Measurements from ENCODE around the gene BEND3.

BEND3 gene

DNA sequence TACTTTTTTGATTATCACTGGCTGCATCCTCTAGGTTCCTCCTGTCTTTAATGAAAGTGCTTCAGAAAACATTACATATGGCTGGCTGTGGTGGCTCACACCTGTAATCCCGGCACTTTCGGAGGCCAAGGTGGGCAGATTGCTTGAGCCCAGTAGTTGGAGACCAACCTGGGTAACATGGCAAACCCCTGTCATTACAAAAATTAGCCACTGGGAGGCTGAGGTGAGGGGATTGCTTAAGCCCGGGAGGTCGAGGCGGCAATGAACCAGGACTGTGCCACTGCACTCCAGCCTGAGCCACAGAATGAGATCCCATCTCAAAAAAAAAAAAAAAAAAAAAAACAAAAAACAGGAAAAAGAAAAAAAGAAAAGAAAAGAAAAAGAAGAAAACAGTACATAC is 35.3 kb downstream of the BEND3 start:
- no peak for DNase-seq

DNA sequence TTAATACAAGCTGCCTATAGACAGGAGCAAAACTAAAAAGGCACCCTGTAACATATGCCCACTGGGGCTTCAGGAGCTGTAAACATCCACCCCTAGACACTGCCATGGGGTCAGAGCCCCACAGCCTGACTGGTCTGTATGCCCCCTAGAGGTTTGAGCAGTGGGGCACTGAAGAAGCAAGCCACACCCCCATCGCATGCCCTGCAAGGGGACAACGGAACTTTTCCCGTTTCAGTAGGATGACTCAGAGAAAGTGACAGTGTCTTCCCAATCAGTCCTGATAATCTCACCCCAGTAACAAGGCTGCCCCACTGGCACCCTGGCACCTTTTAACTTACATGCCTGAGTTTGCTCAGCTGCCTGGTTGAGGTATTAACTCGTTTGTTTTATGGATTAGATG is 35.9 kb downstream of the BEND3 start:
- no peak for DNase-seq

DNA sequence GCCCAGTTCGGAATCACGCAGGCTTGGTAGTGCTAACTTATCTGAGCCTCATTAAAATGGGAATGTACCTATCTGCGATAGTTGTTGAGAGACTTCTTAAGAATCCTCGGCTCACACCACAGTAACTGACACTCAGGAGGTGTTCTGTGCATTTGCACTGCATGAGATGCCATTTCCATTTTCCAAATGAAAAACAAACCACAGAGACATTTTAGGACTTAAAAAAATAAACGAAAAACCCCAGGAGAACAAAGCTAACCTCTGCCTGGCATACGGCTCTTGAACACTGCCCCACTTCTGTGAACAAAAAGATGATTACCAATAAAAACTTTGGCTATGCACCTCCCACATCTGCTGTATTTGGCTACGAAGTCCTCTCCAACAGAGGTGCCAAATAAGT is 37.6 kb downstream of the BEND3 start:
- DNase-seq = no peak

DNA sequence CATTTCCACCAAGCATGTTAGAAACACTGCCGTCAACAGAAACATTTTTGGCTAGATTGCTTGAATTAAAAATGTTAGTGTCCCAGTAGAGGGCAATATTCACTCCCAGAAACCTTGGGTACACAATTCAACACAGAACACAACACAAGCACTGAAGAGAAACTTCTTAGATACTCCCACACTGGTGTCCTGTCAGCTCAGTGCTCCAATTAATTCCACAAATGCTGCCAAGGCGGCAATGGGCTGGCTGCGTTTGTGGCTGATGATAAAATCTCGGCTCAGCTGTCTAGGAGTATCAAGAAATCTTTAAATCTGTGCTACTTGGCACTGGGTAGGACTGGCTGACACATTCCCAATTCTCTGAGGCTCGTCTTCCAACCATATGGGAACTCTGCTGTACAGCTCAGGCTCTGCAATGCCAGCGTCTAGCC is 39.3 kb downstream of the BEND3 start:
- DNase-seq = no peak

DNA sequence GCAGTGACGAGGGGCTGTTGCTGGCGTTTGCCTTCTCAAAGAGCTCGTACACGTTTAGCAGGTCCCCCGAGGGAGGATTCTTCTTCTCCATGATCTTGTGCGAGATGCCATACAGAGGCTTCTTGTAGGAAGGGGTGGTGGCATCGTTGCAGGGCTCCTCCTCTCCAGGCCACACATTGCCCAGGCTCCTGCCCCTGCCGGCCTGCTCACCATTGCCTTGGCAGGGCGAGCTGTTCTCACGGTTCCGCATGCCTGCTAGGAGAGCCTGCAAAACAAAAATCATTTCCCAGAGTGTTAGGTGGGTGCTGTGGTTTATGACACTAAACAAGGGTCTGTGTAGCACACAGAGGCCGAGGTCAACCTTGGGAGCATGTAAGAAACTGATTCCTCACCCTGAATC is 44.6 kb downstream of the BEND3 start:
- DNase-seq = no peak

DNA sequence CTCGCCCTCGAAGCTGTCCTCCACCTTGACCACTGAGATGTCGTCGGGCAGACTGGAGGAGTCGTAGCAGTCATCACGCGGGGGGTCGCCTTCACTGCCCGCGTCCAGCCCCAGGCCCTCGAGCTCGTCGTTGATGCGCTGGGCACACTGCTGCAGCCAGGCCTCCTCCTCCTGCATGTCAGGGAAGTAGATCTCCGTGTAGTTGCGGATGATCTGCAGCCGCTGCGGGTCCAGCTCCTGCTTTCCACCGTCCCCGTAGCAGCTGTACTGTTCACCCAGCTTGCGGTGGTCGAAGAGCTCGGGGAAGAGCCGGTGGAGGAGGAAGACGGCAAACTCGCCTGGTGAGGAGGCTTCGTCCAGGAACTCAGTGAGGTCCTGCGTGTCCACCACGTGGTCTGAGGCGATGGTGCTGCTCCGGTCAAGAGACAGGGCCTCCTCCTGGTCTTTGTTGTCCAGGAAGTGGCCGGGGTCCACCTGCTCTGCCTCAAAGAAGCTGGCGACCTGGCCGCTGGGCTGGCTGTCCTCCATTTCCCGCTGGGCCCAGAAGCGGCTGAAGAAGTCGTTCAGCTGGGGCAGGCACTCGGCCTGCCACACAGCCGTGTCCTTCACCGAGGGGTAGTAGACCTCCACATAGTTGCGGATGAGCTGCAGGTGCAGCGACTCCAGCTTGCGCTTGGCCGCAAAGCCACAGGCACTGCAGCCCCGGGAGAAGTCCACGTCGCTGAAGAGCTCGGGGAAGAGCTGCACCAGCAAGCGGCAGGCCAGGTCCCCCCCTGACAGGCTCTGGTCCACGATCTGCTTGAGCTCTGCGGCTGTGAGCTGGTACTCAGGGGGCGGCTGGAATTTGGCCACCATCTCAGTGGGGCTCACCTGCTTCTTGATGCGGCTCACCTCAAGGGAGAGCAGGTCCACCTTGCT is 45.4 kb downstream of the BEND3 start:
- no peak for DNase-seq

DNA sequence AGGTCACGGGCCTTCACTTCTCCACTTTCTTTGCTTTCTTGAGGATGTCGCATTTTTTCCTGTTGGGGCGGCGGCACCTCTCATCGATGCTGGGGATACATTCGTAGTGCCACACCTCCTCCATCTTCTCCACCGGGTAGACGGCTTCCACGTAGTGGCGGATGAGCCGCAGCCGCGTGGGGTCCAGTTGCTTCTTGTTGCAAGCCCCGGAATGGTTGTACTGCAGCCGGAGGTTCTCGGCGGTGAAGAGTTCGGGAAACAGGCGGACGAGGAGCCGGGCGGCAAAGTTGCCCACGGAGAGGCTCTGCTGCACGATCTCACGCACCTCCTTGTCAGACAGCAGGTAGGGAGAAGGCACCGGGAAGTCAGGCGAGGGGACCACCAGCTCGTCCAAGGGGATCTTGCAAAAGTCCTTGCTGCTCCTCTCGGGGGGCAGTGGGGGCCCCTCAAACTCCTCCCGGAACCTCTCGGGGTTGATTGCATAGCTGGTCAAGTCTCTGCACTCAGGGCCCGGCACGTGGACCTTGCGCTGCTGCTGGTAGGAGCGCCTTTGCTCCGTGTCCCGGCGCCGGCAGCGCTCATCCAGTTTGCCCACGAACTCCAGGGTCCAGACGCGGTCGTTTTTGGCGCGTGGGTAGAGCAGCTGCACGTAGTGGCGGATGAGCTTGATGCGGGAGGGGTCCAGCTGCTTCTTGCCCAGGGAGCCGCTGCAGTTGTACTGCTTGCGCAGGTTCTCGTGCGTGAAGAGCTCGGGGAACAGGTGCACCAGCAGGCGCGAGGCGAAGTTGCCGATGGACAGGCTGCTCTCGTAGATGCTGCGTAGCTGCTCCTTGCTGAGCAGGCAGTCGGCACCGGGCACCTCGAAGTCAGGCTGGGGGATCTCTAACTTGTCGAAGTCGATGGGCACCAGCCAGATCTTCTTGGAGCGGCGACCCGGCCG is 46.4 kb downstream of the BEND3 start:
- DNase-seq = no peak

DNA sequence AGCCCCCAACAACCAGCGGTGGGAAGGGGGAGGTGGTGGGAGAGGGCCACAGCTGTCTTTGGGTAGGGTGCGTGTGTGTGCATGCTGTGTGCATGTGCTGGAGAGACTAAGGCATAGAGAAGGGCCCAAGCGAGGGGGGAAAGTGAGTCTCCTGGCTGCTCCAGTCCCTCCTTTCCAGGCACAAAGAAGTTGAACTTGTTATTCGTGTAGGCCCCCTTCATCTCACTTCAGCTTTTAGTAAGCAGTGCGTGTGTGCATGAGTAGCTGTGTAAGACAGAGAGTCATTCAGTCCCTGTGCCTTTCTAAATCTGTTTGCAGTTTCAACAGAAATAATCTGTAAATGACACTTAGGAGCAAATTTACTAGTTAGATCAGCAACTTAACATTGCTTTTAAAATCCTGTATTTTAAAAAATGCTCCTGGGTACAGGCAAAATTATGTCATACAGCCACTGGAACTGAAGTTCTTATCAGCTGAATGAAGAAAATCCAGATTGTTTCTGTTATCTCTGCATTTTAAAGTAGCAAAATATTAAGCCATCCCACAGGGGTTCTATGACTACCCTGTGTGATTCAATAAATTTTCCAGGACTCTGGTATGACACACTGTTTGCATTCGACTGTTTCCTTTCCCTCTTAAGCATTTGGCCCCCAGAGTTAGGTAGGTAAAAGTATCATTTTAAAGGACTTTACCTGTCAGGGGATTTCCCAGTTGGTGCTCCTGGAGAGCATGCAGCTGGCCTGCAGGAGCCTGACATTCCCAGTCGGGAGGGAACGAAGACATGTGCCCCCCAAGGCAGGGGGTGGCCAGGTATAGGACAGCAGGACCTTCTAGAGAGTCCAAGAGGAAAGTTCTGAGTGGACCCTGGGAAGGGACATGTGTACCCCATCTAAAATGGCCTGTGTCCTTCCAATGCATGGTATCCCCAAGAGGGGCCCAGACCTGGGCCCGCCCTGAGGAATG is 48.3 kb downstream of the BEND3 start:
- DNase-seq = no peak

DNA sequence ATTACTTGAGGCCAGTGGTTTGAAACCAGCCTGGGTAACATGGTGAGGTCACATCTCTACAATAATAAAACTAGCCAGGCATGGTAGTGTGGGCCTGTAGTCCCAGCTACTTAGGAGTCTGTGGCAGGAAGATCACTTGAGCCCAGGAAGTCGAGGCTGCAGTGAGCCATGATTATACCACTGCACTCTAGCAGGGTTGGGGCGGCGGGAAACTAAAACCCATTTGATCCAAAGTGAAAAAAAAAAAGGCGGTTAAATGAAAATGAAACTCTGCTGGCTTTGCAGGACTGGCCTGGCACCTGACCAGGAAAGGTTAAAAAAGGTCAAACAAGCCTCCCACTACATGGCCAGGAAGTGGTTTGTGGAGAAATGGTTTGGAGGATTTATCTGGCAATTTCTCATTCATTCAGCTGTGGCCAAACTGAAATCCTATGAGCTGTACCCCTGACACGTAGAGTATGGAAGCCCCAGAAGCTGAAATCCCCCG is 50.7 kb downstream of the BEND3 start:
- no peak for DNase-seq

DNA sequence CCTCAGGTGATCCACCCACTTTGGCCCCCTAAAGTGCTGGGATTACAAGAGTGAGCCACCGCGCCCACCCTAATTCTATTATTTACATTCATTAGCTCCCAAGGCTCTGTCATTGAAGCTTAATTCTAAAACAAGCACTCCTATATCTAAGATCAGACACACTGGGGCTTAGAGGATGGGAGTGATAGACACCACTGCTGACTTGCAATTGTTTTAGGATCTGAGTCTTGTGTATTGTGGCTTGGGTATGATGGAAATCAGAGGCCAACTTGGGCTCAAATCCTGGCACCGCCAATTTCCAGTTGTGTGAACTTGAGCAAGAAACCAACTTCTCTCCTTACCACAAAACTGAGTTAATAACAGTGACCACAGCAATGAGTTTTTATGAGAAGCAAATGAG is 52.6 kb downstream of the BEND3 start:
- DNase-seq = no peak

DNA sequence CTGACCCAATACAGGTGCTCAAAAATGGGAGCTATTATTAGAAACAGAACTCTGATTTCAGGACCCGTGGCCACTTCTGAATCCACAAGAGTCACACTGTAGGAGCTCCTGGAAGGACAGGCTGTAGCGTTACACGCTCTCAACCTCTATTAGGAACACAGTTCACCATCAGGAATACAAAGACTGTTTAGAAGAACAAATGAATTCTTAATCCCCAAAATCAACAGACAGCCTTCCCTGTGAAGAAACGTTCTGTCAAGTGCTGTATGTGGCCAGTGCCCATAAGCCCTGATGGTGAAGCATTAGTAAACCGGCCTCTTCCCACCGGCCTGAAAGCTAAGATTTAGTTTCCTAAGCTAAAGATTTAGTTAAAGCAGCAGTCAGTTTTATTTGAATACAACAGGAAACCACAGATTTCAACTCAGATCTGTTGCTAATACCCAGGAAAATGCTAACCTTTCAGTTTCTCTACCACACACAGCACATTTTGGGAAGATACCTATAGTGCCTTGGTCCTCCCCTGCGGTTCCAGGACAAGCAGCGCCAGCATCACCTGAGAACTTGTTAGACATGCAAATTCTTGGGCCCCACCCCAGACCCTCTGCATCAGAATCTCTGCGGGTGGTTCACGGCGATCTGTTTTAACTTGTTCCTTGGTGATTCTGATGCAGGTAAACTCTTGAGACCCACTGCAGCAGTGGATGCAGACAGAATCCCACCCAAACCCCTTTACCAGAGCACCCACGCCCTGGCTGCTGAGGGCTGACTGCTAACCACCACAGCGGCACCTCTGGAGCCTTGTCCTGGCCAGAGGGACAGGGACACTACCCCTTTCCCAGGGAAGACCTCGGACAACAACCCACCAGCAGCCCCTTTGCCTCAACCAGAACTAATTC is 53.9 kb downstream of the BEND3 start:
- no peak for DNase-seq

DNA sequence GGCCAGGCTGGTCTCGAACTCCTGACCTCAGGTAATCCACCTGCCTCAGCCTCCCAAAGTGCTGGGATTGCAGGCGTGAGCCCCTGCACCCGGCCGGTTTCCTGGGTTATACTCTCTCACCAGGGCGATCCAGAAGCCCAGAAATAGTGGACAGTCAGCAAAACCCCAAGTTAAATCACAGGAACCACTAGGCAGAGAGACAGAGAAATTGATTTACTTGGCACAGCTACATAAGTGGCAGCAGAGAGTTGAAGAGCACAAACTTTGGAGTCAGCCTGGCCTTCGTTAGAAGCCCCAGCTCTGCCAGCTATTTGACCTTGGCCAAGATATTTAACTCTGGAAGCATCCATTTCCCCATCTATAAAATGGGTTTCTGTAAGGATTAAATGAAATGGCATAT is 54.6 kb downstream of the BEND3 start:
- no peak for DNase-seq

DNA sequence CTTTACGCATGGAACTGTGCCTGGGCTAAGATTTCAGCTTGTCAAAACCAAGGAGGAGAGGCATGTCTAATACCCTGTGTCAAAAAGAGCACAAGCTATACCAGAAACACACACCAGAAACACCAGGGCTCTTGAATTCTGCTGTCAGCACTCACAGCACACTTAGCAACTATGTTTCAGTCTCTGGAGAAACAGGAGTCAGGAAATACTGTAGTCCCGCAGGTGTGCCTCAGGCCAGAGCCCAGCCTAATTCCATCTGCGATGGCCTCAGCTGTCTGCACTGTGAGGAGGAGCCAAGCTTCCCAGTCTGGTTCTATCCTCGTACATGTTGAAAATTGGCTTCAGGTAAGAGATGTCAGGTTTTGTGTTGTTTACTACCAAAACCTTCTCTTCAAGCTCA is 55.7 kb downstream of the BEND3 start:
- no peak for DNase-seq

DNA sequence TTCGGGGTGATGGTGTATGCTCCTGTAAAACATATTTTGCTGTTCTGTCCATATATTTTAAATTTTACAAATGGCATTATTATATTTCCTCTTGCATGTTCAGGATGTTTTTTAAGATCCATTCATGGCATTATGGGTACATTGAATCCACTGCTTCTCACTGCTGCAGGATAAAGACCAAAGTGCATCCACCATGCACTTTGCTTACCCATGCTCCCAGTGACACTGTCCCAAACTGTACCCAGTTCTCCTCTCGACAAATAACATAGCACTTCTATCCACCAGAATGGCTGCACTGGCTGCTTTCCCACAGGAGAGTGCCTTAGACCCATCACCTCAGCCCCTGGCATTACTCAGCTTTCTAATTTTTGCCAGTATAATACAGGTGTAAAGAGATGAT is 57.6 kb downstream of the BEND3 start:
- no peak for DNase-seq

DNA sequence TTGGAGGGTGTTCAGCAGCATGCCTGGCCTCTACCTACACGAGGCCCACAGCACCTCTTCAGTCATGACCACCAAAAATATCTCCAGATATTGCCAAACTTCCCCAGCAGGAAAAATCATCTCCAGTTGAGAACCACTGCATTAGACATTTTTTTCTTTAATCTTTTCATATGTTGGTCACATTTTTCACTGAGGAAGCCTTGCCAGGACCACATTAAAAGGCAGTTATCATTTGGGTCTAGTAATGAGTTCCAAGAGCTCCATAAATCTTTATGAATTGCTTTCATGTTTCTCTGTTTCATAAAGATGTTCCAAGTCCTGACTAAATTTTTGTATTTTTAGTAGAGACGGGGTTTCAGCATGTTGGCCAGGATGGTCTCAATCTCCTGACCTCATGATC is 58.5 kb downstream of the BEND3 start:
- DNase-seq = no peak

DNA sequence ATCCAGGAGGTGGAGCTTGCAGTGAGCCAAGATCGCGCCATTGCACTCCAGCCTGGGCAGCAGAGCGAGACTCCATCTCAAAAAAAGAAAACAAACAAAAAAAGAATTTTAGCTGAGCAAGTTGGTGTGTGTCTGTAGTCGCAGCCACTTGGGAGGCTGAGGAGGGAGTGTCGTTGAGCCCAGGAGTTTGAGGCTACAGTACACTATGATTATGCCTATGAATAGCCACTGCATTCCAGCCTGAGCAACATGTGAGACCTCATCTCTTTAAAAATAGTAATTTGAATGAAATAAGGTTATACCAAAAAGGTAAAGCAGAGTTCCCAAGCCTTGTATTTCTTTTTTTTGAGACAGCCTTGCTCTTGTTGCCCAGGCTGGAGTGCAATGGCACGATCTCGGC is 67.5 kb downstream of the BEND3 start:
- no peak for DNase-seq

DNA sequence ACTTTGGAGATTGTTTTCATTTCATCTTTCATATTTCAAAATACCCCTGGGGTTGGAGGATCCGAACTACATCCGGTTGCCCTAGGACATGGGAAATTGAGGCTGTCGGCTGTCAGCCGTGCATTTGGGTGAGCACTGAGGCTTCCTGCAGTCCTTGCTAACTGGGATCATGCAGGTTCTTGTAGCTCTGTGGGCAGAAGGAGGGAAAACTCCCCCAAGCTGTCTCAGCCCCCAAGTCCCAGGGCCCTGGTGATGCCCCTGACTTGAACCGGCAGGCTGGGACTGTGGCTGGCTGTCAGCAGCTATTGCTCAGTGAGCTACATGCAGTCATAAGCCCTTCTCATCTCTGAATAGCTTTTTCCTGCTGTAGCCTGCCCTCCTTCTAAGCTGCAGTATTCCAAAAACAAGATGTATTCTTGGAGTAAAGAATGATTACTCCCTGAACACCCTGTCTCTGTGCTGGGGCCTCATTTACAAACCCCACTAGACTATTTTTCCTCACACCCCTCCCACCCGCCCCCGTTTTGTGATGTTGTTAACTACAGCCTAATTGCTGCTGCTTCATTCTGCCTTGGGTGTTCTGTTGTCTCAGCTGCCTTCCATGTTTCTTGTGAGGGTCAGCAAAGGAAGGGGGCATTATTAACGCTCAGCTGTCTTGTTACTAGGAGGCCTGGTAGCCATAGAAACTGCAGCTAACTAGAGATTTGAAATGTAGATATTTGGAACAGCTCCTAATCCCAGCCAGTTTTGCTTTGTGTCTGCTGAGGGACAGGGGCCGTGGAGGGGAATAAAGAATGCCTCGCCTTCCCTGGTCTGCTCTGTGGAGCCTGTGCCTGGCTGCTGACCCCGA is 69.3 kb downstream of the BEND3 start:
- DNase-seq = no peak

DNA sequence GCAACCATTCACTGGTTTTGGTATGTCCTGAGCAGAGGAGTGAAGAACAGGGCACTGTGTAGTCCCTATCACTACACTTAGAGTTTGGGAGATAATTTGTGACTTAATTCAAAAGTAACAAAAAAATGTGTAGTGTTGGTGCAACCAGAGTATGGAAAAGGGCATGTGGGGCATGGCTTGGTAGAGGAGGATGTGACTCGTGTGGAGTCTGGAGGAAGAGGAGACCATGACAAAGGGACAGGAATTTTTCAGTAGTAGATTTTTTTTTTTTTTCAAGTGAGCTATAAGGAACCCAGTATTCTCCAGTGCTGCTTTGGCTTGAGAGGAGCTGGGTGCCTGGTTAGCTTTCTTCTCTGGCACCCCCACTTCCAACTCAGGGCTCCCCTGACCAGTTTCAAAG is 82.2 kb downstream of the BEND3 start:
- DNase-seq = no peak

DNA sequence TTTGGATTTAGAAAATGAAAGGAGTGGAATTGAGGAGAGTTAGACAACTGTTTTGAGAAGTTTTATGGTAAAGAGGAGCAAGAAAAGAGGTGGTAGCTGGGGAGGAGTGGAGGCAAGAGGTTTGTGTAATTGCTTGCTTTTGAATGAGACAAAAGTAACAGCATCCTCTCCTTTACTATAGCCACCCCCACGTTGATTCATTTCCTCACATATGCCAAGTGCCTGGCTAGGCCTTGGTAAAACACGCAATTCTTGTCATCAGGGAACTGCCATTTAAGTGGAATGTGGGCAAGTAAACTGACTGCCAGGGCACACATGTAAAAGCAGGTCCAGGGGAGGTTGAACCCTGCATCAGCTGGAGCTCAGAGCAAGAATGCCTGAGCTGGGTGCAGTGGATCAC is 83.3 kb downstream of the BEND3 start:
- no peak for DNase-seq

DNA sequence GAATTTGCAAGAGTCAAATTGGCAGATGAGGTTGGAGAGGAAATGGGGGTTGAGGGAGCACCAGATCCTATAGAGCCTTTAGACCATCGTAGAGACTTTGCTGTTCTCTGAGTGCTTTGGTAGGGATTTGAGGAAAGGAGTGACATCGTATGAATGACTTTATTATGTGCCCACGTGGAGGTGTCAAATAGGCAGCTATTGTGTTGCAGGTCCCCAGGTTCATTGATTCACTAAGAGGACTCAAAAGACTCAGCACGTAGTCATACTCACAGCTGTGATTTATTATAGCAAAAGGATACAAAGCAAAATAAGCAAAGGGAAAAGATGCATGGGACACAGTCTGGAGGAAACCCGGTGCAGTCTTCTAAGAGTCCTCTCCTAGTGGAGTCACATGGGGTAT is 85.2 kb downstream of the BEND3 start:
- DNase-seq = no peak

DNA sequence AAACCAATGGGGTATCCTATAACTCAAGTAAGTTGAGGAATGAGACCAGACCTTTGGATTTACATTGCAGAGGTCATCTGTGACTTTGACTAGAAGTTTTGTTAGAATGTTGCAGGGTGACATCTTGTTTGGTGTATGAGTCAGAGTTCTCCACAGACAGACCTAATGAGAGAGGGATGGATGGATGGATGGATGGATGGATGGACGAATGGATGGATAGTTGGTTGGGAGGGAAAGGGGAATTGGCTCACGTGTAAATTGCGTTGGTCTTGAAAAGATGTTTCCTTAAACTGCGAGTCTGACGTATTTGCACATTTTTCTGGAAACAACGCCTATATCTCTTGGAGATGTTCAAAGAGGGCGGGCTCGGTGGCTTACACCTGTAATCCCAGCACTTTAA is 88.3 kb downstream of the BEND3 start:
- no peak for DNase-seq

Measured in NK-92 treated with Interleukin-12 subunit alpha and Interleukin-12 subunit beta, amount 100 ng/mL, for 24 hours (cell line).